H1 (cell line): Measurements from ENCODE around the gene ADAMTS9. TPM values are rescaled to one million over a fixed set of nuclear protein-coding genes. Genes with fewer than 3 reads are reported as not detected.

ENCODE experiments used
- CTCF ChIA-PET: fragments of 300-600 bp; sonication (Branson Sonifier 250); formaldehyde crosslinking; loops from one replicate; lab custom pipeline; 2021; ENCODE audit not compliant: partially characterized antibody; lab: Charles Lee
- POLR2A ChIA-PET: fragments of 300-600 bp; sonication (Branson Sonifier 250); formaldehyde crosslinking; loops from one replicate; lab custom pipeline; 2021; ENCODE audit warnings: inconsistent platforms; ENCODE audit not compliant: partially characterized antibody; lab: Charles Lee
- DNase-seq, 2 experiments: peaks; one replicate each; pipeline versions ENCODE4 v3.0.0 to v3.0.0-alpha.2; 2010 to 2022; ENCODE audit warnings: low spot score in 2 of 2, low read depth in 1 of 2, mixed read lengths in 1 of 2
- FAIRE-seq: peaks from 2 replicates; lab custom pipeline; 2011; peaks lifted over from hg19 to GRCh38; lab: Jason Lieb, UNC
- H2AFZ ChIP-seq: 2 replicates; pipeline ENCODE4 v1.8.1; 2012; ENCODE audit warnings: low read length, inconsistent platforms
- H2AK5ac ChIP-seq: 2 replicates; pipeline ENCODE4 v1.6.1; 2013; ENCODE audit warnings: low read depth, low read length
- H2BK120ac ChIP-seq: replicated peaks from 2 replicates; pipeline ENCODE3; 2013; ENCODE audit warnings: low read depth, low read length, inconsistent platforms
- H2BK12ac ChIP-seq: 2 replicates; pipeline ENCODE4 v1.6.1; 2013; ENCODE audit warnings: low read depth, low read length
- H2BK15ac ChIP-seq: 2 replicates; pipeline ENCODE4 v1.6.1; 2013; ENCODE audit warnings: low read length
- H2BK20ac ChIP-seq: 2 replicates; pipeline ENCODE4 v1.6.1; 2013; ENCODE audit warnings: low read length
- H2BK5ac ChIP-seq: 2 replicates; pipeline ENCODE4 v1.6.1; 2013; ENCODE audit warnings: low read depth, low read length
- H3K14ac ChIP-seq: 2 replicates; pipeline ENCODE4 v1.6.1; 2013; ENCODE audit warnings: inconsistent platforms; ENCODE audit not compliant: insufficient read length
- H3K18ac ChIP-seq: 2 replicates; pipeline ENCODE4 v1.6.1; 2013; ENCODE audit warnings: low read length; ENCODE audit errors: extremely low read depth
- H3K23ac ChIP-seq: 2 replicates; pipeline ENCODE4 v1.6.1; 2013; ENCODE audit warnings: inconsistent platforms; ENCODE audit not compliant: insufficient read length
- H3K23me2 ChIP-seq: 2 replicates; pipeline ENCODE4 v1.6.1; 2013; ENCODE audit warnings: low read depth, low read length
- H3K27ac ChIP-seq: 2 replicates; pipeline ENCODE4 v1.6.1; 2011; ENCODE audit warnings: low read depth, low read length, inconsistent platforms
- H3K27me3 ChIP-seq, 4 experiments: replicated peaks in 1 of 4; 1 replicate in 1 of 4; 2 replicates in 3 of 4; pipeline versions ENCODE4 v1.6.1 to v1.8.1; 2011 to 2013; ENCODE audit warnings: low read length in 3 of 4, mild to moderate bottlenecking in 3 of 4, inconsistent platforms in 2 of 4, mixed read lengths in 2 of 4, moderate library complexity in 1 of 4; ENCODE audit not compliant: control insufficient read depth in 3 of 4, insufficient read depth in 3 of 4; ENCODE audit errors: extremely low read depth in 1 of 4
- H3K36me3 ChIP-seq, 4 experiments: 2 replicates each; pipeline versions ENCODE4 v1.6.1 to v1.8.1; 2011 to 2013; ENCODE audit warnings: mild to moderate bottlenecking in 4 of 4, low read length in 3 of 4, moderate library complexity in 2 of 4, control low read depth in 1 of 4, inconsistent platforms in 1 of 4; ENCODE audit not compliant: insufficient read depth in 4 of 4, control insufficient read depth in 2 of 4
- H3K4ac ChIP-seq: replicated peaks from 2 replicates; pipeline ENCODE3; 2013; ENCODE audit warnings: low read length, low read depth, mixed read lengths, inconsistent platforms; ENCODE audit not compliant: insufficient read length
- H3K4me1 ChIP-seq, 4 experiments: replicated peaks in 1 of 4; 1 replicate in 1 of 4; 2 replicates in 3 of 4; pipeline versions ENCODE4 v1.6.1 to v1.8.1; 2011 to 2013; ENCODE audit warnings: low read length in 3 of 4, inconsistent platforms in 2 of 4, mixed read lengths in 1 of 4; ENCODE audit not compliant: insufficient read depth in 4 of 4, control insufficient read depth in 3 of 4
- H3K4me2 ChIP-seq, 2 experiments: 2 replicates each; pipeline versions ENCODE4 v1.6.1 to v1.8.1; 2011 to 2013; ENCODE audit warnings: low read depth in 2 of 2, low read length in 2 of 2, control low read depth in 1 of 2, inconsistent platforms in 1 of 2, mild to moderate bottlenecking in 1 of 2; ENCODE audit not compliant: insufficient read depth in 1 of 2
- H3K4me3 ChIP-seq, 4 experiments: fragments of 200-600, 300-600 bp in 1 of 4; sonication (generic), shearing (Covaris generic), sonication (Bioruptor Twin) in 1 of 4; 2 replicates each; pipeline versions ENCODE4 v1.5.1 to v1.8.1; 2011 to 2016; ENCODE audit warnings: low read length in 4 of 4, low read depth in 3 of 4, control low read depth in 2 of 4, inconsistent platforms in 2 of 4, mild to moderate bottlenecking in 2 of 4, mixed read lengths in 1 of 4, moderate library complexity in 1 of 4; ENCODE audit not compliant: insufficient read depth in 2 of 4; ENCODE audit errors: extremely low read depth in 1 of 4
- H3K56ac ChIP-seq: replicated peaks from 2 replicates; pipeline ENCODE3; 2013; ENCODE audit warnings: low read depth, mild to moderate bottlenecking, mixed read lengths, low read length, inconsistent platforms; ENCODE audit not compliant: insufficient read length
- H3K79me1 ChIP-seq: 2 replicates; pipeline ENCODE4 v1.6.1; 2013; ENCODE audit warnings: low read depth, low read length, control low read depth
- H3K79me2 ChIP-seq, 2 experiments: 2 replicates each; pipeline versions ENCODE4 v1.6.1 to v1.8.1; 2012 to 2013; ENCODE audit warnings: low read length in 2 of 2, mild to moderate bottlenecking in 2 of 2, inconsistent platforms in 1 of 2; ENCODE audit not compliant: insufficient read depth in 2 of 2, control insufficient read depth in 1 of 2
- H3K9ac ChIP-seq, 4 experiments: replicated peaks in 1 of 4; 1 replicate in 1 of 4; 2 replicates in 3 of 4; pipeline versions ENCODE4 v1.6.1 to v1.8.1; 2011 to 2013; ENCODE audit warnings: low read depth in 3 of 4, low read length in 3 of 4, control low read depth in 2 of 4, mild to moderate bottlenecking in 2 of 4, moderate library complexity in 2 of 4, inconsistent platforms in 1 of 4; ENCODE audit errors: extremely low read depth in 1 of 4
- H3K9me3 ChIP-seq, 2 experiments: 2 replicates each; pipeline versions ENCODE4 v1.6.1 to v1.8.1; 2012 to 2013; ENCODE audit warnings: mild to moderate bottlenecking in 2 of 2, moderate library complexity in 2 of 2, control low read depth in 1 of 2, inconsistent platforms in 1 of 2, low read depth in 1 of 2, low read length in 1 of 2, mixed read lengths in 1 of 2; ENCODE audit not compliant: insufficient read depth in 2 of 2
- H4K20me1 ChIP-seq, 2 experiments: replicated peaks in 1 of 2; 2 replicates each; pipeline versions ENCODE3 to v1.8.1; 2011 to 2013; ENCODE audit warnings: inconsistent platforms in 2 of 2, low read length in 2 of 2, mild to moderate bottlenecking in 1 of 2; ENCODE audit not compliant: insufficient read depth in 2 of 2, control insufficient read depth in 1 of 2
- H4K5ac ChIP-seq: 2 replicates; pipeline ENCODE4 v1.6.1; 2013; ENCODE audit warnings: low read length, low read depth, mixed read lengths, inconsistent platforms; ENCODE audit not compliant: insufficient read length
- H4K8ac ChIP-seq: 2 replicates; pipeline ENCODE4 v1.8.0; 2013; ENCODE audit warnings: mild to moderate bottlenecking, moderate library complexity, low read length, inconsistent platforms; ENCODE audit not compliant: insufficient read depth; ENCODE audit errors: extremely low read depth
- H4K91ac ChIP-seq: replicated peaks from 2 replicates; pipeline ENCODE3; 2013; ENCODE audit warnings: low read length, mixed read lengths, inconsistent platforms; ENCODE audit not compliant: insufficient read length
- FOSL1 ChIP-seq: IDR thresholded peaks from 2 replicates; pipeline ENCODE4 v1.6.1; 2011; ENCODE audit warnings: mild to moderate bottlenecking, low read depth, low read length, moderate library complexity; ENCODE audit not compliant: insufficient read depth
- GABPA ChIP-seq: IDR thresholded peaks from 2 replicates; pipeline ENCODE4 v1.6.1; 2011; ENCODE audit warnings: mild to moderate bottlenecking, low read length, moderate library complexity, borderline replicate concordance; ENCODE audit not compliant: insufficient read depth
- WGBS, 2 experiments: shearing (Covaris generic) in 1 of 2; methylation state at CpG; one replicate each; pipeline versions ENCODE4 v1.1.6 to v1.1.7; 2013 to 2015; ENCODE audit warnings: low lambda C conversion rate in 2 of 2, mixed read lengths in 2 of 2, inconsistent platforms in 1 of 2, low coverage in 1 of 2, missing lambda C conversion rate in 1 of 2; ENCODE audit not compliant: insufficient replicate concordance in 2 of 2, insufficient coverage in 1 of 2, insufficient read length in 1 of 2; ENCODE audit errors: extremely low coverage in 1 of 2, missing lambda C conversion rate in 1 of 2; 5-methylcytosine and 5-hydroxymethylcytosine counted together
- polyA plus RNA-seq, 7 experiments: library from polyadenylated mRNA; depleted of rRNA in 3 of 7; stranded (reverse) in 5 of 7; unstranded in 2 of 7; fragments of >200 nt in 5 of 7; fragments of 200-250 nt in 2 of 7; gene quantifications; 1 replicate in 5 of 7; 2 replicates in 1 of 7; 4 replicates in 1 of 7; pipeline versions ENCODE4 v1.2.1 to v1.2.3, GENCODE V29; 2011 to 2013; ENCODE audit warnings: missing spikeins in 2 of 7, mixed read lengths in 2 of 7
- total RNA-seq: library from RNA; stranded (reverse); fragmentation: NEBNext Ultra II Directional; extraction: Animal tissue kit (Norgen Biotek cat#: 25700); gene quantifications from 2 replicates; pipeline ENCODE4 v1.2.1, GENCODE V29; 2021

The ADAMTS9 gene
- total and polyA plus RNA-seq, 2 of the 8 experiments (the other 6 are each of a cell fraction or from before 2014, with no cell fraction given): 0.20 to 0.41 TPM

- no peak for FAIRE-seq
- Histone ChIP-seq H3K4me2 (no peak overlapping the region), H3K9ac (no peak overlapping the region), H3K56ac (no peak overlapping the region), H3K23me2 (no peaks in the 10 kb centered on the region), H3K4ac (no peak overlapping the region), H4K20me1 (no peaks in the 10 kb centered on the region), H3K79me2 (no peaks in the 10 kb centered on the region), H2BK5ac (no peak overlapping the region), H2BK12ac (no peak overlapping the region), H3K14ac (no peak overlapping the region), H2BK15ac (no peak overlapping the region), H3K18ac (no peak overlapping the region), H3K36me3 (no peaks in the 10 kb centered on the region), H3K23ac (no peak overlapping the region), H3K9me3 (no peaks in the 10 kb centered on the region), H4K8ac (no peak overlapping the region), H3K4me3 (no peak overlapping the region), H2AFZ (no peak overlapping the region), H3K79me1 (no peaks in the 10 kb centered on the region), H2BK20ac (no peak overlapping the region), H3K4me1 (peaks cover 0 to 6% (median 4%) of the 10 kb centered on the region in 4 experiments; a peak in 4 of 7 replicates), H2BK120ac (no peak overlapping the region), H4K5ac (no peak overlapping the region), H3K27me3 (peaks cover 0 to 2% (median 0%) of the 10 kb centered on the region in 4 experiments; a peak in 1 of 7 replicates), H2AK5ac (no peak overlapping the region), H3K27ac (no peak overlapping the region), H4K91ac (no peak overlapping the region)
- CTCF ChIA-PET: interaction anchor here (0.6 to 1.0 kb wide), 5 partner anchors 14 to 404 kb away, joined by 3 to 4 read pairs (median 3); no protein-coding TSS in a partner anchor
- POLR2A ChIA-PET: no interaction called here
- WGBS, 2 experiments: 64% methylated on average over 3 of the region's 3 CpGs; no CpG with 5 or more reads in 1 of the 2 experiments
- no peak for DNase-seq
- no peak for TF ChIP-seq FOSL1
- TF ChIP-seq GABPA: no peak
Observed at GRCh38 chr3:64638511-64638910, 49.3 kb downstream of the ADAMTS9 start.
